GM19240 (cell line): ENCODE data around the gene MANBA.

Source experiments
- DNase-seq: peaks from one replicate; pipeline ENCODE4 v3.0.0; 2011; ENCODE audit warnings: low spot score; ENCODE audit not compliant: insufficient read length

MANBA gene

DNA sequence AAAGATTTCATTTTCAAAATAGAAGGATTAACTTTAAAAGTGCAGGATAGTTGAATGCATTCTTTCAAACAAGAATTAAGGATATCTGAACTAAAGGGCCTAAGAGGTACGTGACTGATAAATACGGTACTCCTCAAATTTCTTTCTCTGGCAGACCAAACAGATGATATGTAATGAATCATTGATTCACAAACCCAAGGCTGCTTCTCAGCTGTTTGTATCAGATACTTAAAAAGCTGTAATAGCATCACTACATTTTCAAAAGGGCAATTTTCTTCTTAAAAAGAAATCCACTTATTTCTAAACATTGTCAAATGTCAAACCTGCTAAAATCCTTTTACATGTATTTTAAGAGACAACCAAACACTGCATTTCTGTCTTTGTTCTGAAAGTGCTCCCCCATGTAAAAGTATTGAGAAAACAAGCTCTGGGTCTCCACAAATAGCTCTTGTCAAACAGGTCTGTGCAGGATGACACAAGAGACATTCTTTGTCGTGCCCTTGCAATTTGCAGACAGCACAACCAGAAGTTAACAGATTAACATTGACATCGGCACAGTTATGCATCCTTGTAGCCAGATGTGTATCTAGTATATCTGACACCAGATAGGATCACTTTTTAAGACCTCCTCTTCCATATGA, 82.0 kb downstream of the MANBA start:
- no peak for DNase-seq

DNA sequence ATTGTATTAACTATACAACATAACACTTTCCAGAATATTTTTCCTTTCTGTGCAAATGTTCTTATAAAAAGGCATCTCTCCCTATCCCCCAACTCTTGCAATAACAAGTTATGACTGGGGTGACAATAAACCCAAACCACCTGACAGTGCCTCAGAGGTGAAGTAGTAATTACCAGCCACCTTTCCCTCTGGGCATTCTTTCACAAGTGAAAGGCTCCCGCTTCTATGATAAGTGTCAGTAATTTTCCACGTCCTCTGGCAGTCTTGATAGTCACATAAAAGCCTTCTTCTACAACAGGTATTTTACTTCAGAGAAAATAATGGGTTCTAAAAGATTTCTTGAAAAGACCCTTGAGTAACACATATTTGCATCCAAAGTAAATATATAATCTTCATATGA, 82.7 kb downstream of the MANBA start:
- DNase-seq, result no peak

DNA sequence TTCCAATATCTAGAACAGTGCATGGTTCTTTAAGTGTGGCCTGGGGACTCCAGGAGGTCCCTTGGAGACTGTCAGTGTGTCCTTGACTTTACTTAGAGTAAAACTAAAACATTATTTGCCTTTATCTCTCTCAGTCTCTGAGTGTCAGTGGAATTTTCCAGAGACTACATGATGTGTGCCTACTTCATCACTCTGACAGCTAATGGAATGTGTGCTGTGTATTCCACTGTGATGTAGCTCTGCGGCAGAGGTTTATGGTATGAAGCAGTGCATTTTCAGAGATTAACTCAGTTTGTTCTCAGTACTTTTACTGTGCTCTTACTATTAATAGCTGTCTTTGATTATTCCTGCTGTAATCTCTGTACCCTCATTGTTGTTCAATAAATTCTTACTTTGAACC, 85.6 kb downstream of the MANBA start:
- no peak for DNase-seq

DNA sequence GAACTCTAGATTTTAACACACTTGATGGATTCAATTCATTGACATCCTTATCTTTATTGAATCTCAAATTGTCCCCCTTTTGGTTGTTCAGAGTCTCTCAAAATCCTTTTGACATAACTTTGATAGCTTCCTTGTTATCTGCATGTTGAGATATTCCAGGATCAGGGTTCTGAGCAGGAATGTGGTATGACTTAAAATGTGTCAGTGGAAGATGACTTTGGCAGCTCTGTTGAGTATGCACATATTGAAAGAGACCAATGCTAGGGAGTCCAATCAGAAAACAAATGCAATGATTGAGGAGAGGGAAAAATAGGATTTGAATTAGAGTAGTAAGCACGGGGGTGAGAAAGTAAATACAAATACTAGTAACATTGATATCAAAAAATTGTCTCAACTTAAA, 93.8 kb downstream of the MANBA start:
- DNase-seq, result no peak

DNA sequence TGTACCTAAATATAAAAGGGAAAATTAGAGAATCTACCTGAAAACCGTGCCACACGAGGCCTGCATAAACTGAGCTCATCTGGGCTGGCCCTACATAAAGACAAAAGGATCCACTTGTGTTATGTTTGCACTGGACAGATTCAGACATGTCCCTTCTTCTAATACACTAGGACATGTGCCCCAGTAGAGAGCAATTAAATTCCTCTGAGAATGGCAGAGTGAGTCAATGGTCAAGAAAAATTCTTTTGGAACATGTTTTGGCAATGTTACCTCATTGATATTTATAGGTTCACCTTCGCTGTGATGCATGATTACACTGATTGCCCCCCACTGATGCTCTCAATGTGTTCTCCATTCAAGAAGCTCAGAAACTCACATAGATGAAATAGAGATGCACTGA, 95.2 kb downstream of the MANBA start:
- DNase-seq, result no peak

DNA sequence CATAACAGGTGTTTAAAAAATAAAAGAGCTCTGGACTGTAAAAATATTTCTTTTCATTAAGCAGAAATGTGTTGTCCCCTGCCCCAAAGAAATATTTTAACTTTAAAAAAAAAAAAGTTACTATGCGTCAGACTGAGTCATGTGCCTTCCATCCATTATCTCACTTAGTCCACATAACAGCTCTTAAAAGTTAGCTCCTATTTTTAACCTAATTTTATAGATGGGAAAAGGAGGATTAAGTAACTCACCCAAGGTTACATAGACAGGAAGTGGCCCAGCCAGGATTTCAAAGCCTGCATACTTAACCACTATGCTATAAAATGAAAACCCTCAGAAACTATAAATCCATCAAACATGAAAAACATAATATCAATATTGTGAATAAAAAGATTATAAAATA, 97.7 kb downstream of the MANBA start:
- DNase-seq, result no peak

DNA sequence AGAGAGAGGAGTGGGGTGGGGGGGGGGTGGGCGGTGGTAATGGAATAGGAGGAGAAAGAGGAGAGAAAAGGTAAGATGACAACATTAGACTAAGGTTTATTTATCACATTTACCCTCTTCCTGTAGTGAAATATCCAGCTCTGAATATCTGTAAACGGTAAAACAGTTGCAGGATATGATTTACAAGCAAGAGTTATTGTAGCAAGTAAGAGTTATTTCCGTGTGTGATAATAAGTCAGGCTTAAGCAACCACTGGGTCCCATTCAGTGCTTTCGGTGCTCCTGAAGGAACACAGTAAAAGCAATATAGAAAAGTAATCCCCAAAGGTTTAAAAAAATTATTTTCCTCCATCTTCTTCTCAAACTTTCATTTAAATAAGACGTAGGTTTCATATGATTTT, 103.6 kb downstream of the MANBA start:
- no peak for DNase-seq

DNA sequence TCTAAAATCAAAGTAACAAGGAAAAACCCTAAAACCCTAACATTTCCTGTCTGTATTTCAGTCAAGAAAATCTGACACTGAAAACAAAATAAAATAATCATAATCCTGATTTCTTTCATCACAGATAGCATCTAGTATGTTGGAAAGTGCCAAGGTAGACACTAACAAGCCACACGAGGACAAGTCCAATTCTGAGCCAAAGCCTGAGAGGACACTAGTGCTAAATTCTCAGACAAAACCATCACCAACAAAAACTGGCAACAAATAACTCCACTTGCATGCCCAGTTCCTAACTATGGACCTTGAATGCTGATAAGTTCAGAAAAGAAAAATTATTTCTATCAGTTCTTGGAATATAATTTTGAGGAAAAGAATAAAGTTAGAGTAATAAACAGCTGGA, 113.7 kb downstream of the MANBA start:
- DNase-seq, result no peak

DNA sequence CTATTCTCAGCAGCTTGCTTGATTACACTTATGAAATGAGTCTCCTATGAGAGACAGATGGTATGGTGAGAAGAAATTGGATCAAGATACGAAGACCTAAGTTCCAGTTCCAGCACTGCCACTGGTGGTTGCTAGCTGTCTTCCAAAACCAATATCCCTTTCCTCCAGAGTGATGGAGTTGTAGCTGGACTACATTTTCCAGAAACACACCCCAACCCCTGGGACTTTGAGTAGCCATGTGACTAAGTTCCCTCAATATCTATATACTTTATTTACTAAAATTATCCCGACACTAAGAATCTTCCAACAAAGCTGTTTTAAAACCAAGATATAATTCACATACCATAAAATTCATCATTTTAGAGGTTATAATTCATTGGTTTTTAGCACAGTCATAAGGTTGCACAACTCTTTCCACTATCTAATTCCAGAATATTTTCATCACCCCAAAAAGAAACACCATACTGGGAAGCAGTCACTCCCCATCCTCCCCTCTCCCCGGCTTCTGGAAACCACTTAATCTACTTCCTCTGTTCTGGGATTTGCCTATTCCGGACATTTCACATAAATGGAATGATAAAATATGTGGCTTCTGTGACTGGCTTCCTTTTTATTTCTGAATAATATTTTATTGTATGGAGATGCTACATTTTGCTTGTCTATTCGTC, 118.0 kb downstream of the MANBA start:
- DNase-seq, result no peak

DNA sequence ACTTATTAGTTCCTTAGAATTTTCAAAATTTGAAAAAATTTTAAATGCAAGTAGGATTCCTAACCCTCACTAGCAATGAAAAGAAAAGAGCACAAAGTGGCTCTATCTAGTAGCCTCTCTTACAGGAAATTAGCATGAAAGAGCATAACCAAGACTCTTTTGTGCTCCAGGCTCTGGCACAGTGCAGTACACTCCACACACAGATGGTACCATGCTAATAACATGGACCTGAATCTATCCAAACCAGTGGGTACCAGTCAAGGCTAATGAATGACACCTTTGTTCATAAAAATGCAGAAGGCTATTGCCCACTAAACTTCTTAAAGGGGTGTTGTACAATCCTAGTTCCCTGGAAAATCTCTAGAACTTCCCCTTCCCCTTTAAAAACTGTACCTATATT, 119.0 kb downstream of the MANBA start:
- no peak for DNase-seq

DNA sequence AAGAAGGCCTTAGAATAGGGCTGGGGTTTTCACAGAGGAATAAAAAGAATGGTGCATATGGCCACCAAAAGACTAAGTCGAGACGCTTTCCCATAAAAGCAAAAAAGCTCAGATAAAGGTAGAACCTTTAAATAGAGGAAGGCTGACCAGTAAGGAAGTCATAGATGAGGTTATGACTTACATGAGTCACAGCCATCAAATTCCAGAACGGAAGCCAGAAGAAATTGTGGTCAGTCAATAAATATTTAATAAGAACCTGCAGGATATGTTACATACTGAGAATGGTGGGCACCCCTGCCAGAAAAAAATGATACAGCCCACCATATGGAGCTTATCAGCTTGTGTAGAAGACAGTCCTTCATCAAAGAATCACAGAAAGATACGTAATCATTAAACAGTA, 120.1 kb downstream of the MANBA start:
- DNase-seq, result no peak

DNA sequence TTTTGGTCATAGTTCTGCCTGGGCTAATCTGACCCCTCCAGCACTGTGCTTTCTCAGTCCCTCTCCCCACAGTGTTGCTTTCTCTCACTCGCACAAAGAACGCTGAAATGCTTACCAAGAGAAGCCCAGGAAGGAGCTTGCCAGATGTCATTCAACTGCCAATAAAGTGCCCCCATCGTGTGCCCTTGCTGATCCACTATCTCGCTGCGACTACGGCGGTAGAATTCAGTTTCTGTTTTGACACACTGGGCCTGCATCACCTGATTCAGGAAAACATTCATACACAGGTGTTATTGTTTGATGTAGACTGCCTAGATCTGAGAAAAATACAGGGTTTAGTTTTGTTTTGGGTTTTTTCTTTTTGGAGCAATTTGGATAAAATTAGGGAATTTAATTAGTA, 121.2 kb downstream of the MANBA start:
- DNase-seq, result no peak

DNA sequence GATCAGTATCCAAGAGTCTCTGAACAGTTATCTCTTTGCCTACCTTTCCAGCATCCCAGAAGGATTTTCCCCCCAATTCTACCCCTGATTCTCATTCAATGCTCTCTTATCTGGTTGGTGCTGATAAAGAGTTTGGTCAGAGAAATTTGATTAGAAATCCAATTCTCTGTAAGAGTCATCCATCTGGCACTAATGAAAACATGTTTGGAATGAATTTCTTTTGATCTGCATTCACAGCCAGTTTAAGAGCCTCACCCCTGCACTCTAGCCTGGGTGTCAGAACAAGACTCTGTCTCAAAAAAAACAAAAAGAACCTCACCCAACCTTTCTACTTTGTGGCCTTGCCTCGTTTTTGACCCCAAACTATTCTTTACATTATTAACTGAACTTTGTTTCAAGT, 122.1 kb downstream of the MANBA start:
- no peak for DNase-seq

DNA sequence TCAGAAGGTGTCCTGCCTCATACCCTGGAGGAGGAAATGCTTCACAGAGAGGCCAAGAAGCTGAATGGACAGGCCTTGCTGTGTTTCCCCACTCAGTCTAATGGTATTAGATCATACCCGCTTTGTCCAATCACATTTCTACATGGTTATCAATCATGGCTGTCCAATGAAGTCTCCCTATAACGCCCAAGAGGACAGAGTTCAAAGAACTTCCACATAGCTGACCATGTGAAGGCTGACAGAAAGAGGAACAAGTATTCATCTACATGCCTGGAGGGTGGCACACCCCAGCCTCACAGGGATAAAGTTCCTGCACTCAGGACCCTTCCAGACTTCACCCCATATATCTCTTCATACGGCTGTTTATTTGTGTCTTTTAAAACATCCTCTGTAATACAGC, 123.4 kb downstream of the MANBA start:
- no peak for DNase-seq

DNA sequence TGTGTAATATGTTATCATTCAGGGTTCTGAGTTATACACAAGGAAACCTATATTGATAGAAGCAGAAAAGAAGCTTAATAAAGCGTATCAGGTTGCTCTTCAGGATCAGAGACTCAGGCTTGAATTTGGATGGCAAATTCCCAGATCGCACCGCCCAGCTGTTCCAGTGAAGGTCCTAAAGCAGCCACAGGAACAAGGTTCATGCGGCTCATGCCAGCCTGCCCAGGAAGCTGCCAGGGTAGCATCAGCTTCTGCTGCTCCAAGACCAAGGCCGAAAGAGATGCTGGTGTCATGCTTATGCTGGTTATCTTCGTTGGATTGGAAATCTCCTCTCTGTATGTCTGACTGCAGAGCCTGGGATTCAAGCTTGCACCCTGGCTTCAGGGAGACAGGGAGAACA, 127.7 kb downstream of the MANBA start:
- DNase-seq, result no peak

DNA sequence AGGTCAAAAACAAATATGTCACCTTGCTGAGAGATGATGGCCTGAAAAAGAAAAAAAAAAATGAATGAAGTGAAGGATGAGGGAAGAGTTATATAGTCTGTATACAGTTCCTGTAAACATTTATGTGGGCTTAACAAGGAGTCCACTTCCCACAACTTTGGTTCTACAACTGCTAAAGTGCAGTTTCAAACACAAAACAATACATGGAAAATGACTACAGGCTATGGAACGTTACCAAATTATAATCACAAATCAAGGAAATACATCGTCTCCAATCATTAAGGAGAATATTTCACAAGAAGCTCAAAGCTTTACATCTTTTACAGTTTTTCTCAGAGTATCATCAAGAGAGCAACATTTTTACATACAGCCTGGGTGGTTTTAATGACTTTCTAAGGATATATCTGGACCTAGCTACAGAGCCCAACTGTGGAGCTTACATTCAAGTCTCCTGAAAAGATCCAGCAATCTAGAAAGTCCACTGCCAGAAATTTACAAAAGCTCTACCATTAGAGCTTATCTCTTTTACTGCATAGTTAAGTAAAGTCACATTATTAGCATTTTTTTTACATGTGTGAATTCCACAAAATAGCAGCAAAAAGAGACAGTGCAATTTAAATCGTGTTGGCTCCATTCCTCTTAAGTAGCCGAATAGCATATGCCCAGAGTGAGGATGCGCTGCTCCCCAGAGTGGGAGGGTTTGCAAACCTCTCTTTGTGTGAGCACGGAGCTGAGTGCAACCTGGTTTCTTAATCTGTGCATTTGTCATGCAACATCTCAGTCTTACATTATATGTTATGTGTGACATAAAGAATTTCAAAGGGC, 128.3 kb downstream of the MANBA start:
- DNase-seq, result no peak

DNA sequence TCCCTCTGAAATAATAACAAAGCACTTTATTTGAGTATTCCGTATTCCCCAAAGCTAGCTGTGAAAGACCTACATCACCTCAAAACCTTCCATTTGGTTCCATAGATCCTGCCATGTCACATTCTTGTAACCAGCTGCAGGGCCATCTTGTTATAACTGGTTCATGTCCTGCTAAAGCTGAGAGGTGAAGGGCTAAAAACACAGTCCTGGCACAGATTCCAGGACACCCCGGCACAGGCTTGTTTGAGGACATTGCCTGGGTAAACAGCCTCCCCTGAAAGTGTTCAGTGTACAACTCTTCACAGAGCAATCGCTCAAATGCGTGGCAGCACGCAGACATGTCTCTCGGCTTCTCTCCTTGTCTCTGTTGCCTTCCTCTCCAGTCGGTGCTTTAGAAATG, 129.2 kb downstream of the MANBA start:
- no peak for DNase-seq

DNA sequence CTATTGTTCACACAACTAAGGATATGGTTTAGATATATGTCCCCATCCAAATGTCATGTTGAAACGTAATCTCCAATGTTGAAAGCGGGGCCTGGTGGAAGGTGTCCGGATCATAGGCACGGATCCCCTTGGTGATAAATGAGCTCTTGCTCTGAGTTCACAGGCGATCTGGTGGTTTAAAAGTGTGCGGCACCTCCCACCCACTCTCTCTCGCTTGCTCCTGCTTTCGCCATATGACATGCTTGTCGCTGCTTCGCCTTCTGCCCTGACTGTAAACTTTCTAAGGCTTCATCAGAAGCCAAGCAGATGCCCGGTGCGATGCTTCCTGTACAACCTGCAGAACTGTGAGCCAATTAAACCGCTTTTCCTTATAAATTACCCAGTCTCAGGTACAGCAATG, 131.1 kb downstream of the MANBA start:
- no peak for DNase-seq

DNA sequence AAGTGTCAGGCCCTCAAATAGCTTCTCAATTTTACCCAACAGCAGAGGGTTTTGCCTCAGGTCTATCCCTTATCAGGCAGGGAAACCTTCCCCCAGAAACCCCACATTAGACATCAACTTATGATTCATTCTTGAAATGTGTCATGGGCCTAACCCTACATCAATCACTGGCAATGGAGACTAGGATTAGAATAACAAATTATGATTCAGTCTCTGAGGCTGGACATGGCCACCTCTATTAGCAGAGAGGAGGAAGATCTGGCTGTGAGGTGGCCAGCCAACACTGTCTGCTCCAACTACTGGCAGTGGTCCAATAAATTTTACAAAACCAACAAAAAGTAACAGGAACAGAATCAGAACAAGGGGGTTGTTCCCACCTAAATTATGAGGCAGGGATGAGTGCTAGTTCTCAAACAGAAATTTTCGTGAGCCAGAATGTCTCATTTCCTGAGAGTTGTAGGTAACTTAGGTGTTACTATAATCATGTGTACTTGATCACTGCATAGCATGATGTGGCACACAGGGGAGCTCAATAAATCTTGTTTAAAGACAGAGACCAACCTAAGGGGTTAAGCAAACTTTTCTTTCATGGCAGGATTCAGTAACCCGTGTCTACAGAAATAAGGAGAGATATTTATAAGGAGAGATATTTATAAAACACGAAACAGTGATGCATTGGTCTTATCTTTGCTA, 132.8 kb downstream of the MANBA start:
- DNase-seq, result no peak

DNA sequence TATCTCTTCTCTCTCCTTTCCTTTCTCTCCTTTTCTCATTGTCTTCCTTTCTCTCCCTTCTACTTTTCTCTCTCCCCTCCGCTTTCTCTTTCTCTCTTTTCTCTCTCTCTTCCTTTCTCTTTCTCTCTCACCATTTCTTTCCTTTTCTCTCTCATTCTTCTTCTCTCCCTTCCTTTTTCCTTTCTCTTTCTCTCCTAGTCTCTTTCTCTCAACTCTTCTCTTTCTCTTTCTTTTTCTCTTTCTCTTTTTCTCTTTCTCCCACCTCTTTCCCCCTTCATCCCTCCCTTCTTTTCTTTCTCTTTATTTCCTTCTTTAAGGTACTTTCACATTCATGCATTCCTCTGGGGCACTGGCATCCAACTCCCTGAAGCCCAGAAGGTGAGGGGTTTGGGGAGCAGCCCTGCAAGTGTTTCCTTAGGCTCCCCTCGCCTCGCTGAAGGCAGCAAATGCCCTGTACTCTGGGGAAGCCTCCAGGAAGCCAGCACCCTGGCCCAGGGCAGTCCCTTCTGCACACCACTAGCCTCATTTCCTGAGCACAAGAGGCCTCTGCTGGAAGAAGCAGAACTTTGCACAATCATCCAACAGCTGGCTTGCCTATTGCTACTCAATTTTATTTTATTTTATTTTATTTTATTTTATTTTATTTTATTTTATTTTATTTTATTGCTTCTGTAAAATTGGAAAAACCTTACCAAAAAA, 135.4 kb downstream of the MANBA start:
- peak; percentile 38 for DNase-seq

DNA sequence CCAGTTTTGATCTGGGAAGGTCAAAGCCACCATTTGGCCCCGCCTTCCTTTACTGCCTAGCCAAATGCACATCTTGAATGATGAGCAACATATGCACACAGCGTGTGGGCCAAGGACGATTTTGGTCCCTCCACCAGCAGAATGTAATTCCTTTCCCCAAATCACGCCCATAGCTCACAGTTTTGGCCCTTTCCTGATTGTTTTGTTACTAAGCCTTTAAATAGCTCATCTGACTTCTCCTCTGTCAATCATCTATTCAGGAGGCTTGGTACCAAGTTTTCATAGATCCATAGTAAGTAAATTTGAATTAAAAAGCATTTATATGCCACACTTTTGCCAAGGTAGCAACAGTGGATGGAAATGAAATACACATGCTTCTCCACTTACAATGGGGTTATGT, 136.3 kb downstream of the MANBA start:
- DNase-seq, result no peak

DNA sequence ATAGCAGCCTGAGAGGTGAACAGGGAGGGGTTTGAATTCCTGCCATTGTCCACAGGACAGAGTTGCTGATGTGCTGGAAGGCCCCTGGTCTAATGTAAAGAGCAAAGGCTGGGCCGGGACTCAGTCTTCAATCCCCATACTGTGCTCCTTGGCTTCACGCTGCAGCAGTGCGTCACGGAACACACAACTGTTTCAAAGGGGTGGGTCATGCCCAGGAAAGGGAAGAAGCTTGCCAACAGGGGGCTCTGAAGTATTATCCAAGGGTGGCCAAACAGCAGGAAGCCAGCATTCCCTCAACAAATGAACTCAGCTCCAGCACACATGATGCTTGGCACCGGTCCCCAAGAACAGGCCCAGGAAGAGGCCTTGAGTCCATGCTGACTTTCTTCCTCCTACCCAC, 137.1 kb downstream of the MANBA start:
- no peak for DNase-seq
